ENCODE results near the gene MRPL40.

The MRPL40 gene

GRCh38 chr22:19480789-19481188, 48.4 kb downstream of the MRPL40 start:
- no peak for DNase-seq (ENCODE audit: low read depth)
- TF ChIP-seq CTCF (IDR thresholded peaks at IDR 0.05; ENCODE audit: low read depth, low read length, missing control alignments), result no peak
- peak overlapping the region; percentile 97 for H3K4me3 ChIP-seq (ENCODE audit: low read depth, low read length)

- DNase-seq (ENCODE audit: low read depth), result no peak
- TF ChIP-seq CTCF (IDR thresholded peaks at IDR 0.05; ENCODE audit: low read depth, low read length, missing control alignments), result no peak
- no peak overlapping the region for H3K4me3 ChIP-seq (ENCODE audit: low read depth, low read length)
Measured at GRCh38 chr22:19482297-19482696, 50.0 kb downstream of the MRPL40 start.

- DNase-seq (ENCODE audit: low read depth), result no peak
- no peak for TF ChIP-seq CTCF (IDR thresholded peaks at IDR 0.05; ENCODE audit: low read depth, low read length, missing control alignments)
- no peak overlapping the region for H3K4me3 ChIP-seq (ENCODE audit: low read depth, low read length)
Measured at GRCh38 chr22:19483481-19484244, 51.3 kb downstream of the MRPL40 start.
